ENCODE data around the gene TUBA1B.
A peak's percentile ranks its signal among the peaks of the same experiment; 100 is the strongest.

Gene TUBA1B

DNA sequence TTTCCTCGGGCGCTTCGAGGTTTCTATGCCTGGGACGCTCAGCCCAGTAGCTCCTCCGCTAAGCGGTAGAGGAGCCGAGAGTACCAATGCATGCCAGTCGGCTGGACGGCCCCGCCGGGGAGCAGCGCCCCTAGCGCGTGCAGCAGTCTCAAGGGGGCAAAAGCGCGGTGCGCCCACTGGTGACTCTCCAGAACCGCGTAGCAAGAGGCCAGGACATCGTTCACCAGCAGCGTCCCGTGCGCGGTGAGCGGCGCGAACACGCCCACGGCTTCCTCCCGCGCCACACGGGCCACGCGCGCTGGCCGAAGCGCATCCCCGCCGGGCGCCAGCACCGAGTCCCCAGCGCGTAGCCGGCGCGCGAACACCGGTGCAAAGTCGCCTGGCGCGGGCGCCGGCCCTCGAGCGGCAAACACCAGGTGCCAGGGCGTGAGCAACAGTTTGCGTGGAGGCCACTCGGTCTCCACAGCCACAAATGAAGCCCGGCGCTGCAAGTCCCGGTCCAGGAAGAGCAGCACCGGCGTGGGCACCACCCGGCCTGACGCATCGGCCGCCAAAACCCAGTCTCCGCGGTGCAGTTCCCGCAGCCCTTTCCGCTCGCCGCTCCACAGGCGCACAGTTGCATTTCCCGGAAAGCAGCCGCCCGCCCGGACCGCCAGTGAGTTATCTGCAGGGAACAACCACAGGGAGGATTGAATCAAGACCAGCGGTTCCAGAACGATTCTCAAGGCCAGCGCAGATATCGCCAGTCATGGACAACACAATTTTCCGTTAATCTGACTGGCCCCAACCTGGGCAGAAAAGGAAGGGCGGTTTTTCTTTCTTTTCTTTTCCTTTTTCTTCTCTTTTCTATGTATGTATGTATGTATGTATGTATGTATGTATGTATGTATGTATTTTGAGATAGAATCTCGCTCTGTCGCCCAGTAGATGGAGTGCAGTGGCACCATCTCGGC lies 41.1 kb downstream of the TUBA1B start:
- DNase-seq (ENCODE audit: low read depth) = no peak

DNA sequence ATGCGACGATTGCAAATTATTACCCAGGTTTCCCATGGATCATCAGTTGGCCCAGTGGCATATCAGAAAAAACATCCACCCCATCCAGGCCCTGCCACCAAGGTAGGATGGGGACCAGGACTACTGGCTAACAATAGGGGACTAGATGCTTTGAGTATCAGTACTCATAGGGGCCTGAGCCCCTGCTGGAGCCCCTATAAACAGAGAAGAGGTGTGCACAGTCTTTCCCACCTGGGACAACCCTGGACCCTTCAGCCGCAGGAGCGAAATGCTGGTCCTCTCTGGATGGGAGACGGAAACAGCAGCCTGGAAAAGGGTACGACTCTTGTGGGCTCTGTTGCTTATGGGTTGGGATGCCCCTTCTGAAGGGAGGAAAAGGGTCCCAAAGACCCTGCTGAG lies 42.3 kb downstream of the TUBA1B start:
- no peak for DNase-seq (ENCODE audit: low read depth)

DNA sequence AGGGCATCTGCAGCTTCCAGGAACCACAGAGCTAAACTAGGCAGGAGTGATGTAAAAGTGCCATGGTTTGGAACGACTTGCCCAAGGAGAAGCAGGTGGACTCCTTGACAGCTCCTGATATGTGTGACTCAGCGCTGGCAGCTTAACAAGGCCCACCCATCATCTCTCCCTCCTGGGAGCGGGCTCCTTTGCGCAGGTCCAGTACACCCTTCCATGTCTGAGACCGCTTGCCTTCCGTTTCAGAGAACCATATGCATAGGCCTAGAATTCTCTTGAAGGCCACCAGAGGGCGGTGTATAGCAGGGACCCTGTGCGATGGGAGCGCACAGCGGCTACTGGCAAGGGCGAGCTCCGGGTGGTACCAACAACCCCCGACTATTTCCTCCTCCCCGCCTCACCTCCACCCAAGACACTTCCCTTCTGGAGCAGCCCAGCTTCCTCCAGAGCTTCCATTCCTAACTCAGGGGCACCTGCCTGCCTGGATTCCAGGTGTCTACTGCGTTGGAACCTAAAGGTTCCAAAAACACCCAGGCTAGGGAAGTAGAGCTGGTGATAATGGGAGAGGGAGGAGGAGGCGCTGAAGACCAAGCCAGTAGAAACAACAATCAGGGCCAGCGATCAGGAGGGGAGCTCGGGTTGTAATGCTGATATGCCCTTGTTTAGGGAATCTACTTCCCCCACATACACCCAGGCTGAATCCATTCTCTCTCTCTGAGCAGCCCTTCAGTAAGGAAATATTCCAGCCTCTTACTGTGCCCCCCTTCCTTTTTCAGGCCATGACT lies 42.9 kb downstream of the TUBA1B start:
- DNase-seq (ENCODE audit: low read depth) = peak; percentile 69

DNA sequence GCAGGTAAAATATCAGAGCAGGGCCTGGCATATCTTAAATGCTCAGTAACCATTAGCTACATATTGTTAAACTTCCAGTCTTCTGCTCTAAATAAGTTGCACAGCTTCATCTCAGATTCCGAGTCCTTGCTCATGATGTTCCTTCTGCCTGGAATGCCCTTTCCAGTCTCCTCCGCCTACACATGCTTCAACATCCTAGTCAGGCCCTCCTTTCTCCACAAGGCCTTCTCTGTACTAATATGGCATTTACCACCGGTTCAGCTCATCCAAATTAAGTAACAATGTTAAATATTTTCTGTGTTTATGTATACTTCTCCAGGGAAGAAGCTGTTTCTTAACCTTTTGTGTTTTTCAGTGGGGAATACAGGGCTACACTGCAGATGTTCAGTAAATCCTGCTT lies 45.1 kb downstream of the TUBA1B start:
- no peak for DNase-seq (ENCODE audit: low read depth)

DNA sequence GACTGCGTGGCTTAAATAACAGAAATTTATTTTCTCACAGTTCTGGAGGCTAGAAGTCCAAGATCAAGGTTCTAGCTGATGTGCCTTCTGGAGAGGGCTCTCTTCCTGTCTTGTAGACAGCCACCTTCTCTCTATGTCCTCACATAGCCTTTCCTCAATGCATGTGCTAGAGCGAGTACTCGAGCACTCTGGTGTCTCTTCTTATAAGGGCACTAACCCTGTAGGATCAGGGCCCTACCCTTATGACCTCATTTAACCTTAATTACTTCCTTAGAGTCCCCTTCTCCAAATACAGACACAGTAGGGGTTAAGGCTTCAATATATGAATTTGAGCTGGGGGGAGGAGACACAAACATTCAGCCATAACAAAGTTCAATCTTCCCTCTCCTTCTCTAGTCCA lies 46.8 kb downstream of the TUBA1B start:
- DNase-seq (ENCODE audit: low read depth) = no peak

DNA sequence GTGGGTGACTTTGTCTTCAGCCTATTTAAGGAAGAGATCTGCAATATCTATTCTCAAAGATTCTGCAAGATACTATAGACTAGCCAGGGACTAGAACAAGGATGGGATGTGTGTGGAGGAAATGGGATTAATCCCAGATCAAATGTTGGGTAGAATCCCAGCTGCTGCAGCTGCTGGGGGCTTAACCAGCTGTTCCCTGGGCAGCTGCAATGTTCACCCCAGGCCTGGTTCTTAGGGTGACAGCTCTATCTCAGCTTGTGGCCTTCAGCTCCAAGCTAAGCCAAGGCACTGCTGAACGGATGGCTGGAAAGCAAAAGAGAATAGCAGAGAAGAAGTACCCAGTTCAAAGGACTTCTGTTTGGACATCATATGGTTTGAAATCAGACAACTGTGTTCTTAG lies 51.4 kb downstream of the TUBA1B start:
- no peak for DNase-seq (ENCODE audit: low read depth)
